ENCODE results near the gene OR8D2. TPM values are rescaled to one million over a fixed set of nuclear protein-coding genes. Genes with fewer than 3 reads are reported as not detected.

OR8D2 gene
- total RNA-seq, 2 donors from 2014 or later: not detected

- Mint-ChIP-seq H3K4me1 (no peaks in the 10 kb centered on the region), H3K27me3 (ENCODE audit: insufficient read depth) (no peaks in the 10 kb centered on the region)
- 86 to 89% methylated on average over 2 to 3 of the region's 3 CpGs for WGBS, 2 experiments (ENCODE audit: insufficient coverage in 1 of 2, insufficient read length in 1 of 2)
Observed at GRCh38 chr11:124301548-124301947, 18.4 kb downstream of the OR8D2 start.

GRCh38 chr11:124297921-124298320, 22.1 kb downstream of the OR8D2 start:
- Mint-ChIP-seq H3K36me3 (ENCODE audit: low read depth) (no peaks in the 10 kb centered on the region), H3K4me1 (no peaks in the 10 kb centered on the region), H3K9me3 (no peaks in the 10 kb centered on the region), H3K27ac (no peak overlapping the region), H3K4me3 (no peak overlapping the region), H3K27me3 (ENCODE audit: insufficient read depth) (no peaks in the 10 kb centered on the region)
- H3K4me3 ChIP-seq (ENCODE audit: low read length): no peak overlapping the region
- H3K27me3 ChIP-seq (ENCODE audit: control insufficient read depth, insufficient read depth, low read length, poor library complexity, severe bottlenecking): no peaks in the 10 kb centered on the region
- no peak overlapping the region for H3K9ac ChIP-seq (ENCODE audit: extremely low read depth, low read length, poor library complexity, severe bottlenecking)
- DNase-seq: no peak
- no peaks in the 10 kb centered on the region for H3K9me3 ChIP-seq (ENCODE audit: control insufficient read depth, low read length)
- H3K4me1 ChIP-seq (ENCODE audit: control insufficient read depth, insufficient read depth, low read length): no peaks in the 10 kb centered on the region
- TF ChIP-seq CTCF (conservative IDR thresholded peaks at IDR 0.05): no peak
- no peaks in the 10 kb centered on the region for H3K36me3 ChIP-seq (ENCODE audit: control insufficient read depth, insufficient read depth, low read length)
- H3K27ac ChIP-seq (ENCODE audit: low read depth, low read length): no peak overlapping the region
- WGBS, 2 experiments (ENCODE audit: insufficient coverage in 1 of 2, insufficient read length in 1 of 2): 83 to 100% methylated on average over 1 to 4 of the region's 4 CpGs

More at GRCh38 chr11:124301548-124301947, 18.4 kb downstream of the OR8D2 start:
- Mint-ChIP-seq H3K4me3 (no peak overlapping the region), H3K27ac (no peak overlapping the region), H3K9me3 (no peaks in the 10 kb centered on the region), H3K36me3 (ENCODE audit: low read depth) (no peaks in the 10 kb centered on the region)
- Histone ChIP-seq H3K4me3 (ENCODE audit: low read length) (no peak overlapping the region), H3K27ac (ENCODE audit: low read depth, low read length) (no peak overlapping the region), H3K36me3 (ENCODE audit: control insufficient read depth, insufficient read depth, low read length) (no peaks in the 10 kb centered on the region), H3K9me3 (ENCODE audit: control insufficient read depth, low read length) (no peaks in the 10 kb centered on the region), H3K4me1 (ENCODE audit: control insufficient read depth, insufficient read depth, low read length) (no peaks in the 10 kb centered on the region), H3K27me3 (ENCODE audit: control insufficient read depth, insufficient read depth, low read length, poor library complexity, severe bottlenecking) (no peaks in the 10 kb centered on the region), H3K9ac (ENCODE audit: extremely low read depth, low read length, poor library complexity, severe bottlenecking) (no peak overlapping the region)
- TF ChIP-seq CTCF (conservative IDR thresholded peaks at IDR 0.05): no peak
- no peak for DNase-seq

GRCh38 chr11:124296016-124296415, 24.0 kb downstream of the OR8D2 start:
- no peak for DNase-seq
- Mint-ChIP-seq H3K9me3 (no peaks in the 10 kb centered on the region), H3K27ac (no peak overlapping the region), H3K4me1 (no peaks in the 10 kb centered on the region), H3K36me3 (ENCODE audit: low read depth) (no peaks in the 10 kb centered on the region), H3K27me3 (ENCODE audit: insufficient read depth) (peaks cover 2% of the 10 kb centered on the region), H3K4me3 (no peak overlapping the region)
- Histone ChIP-seq H3K27me3 (ENCODE audit: control insufficient read depth, insufficient read depth, low read length, poor library complexity, severe bottlenecking) (no peaks in the 10 kb centered on the region), H3K9me3 (ENCODE audit: control insufficient read depth, low read length) (no peaks in the 10 kb centered on the region), H3K9ac (ENCODE audit: extremely low read depth, low read length, poor library complexity, severe bottlenecking) (no peak overlapping the region), H3K4me3 (ENCODE audit: low read length) (no peak overlapping the region), H3K4me1 (ENCODE audit: control insufficient read depth, insufficient read depth, low read length) (no peaks in the 10 kb centered on the region), H3K36me3 (ENCODE audit: control insufficient read depth, insufficient read depth, low read length) (no peaks in the 10 kb centered on the region), H3K27ac (ENCODE audit: low read depth, low read length) (no peak overlapping the region)
- no peak for TF ChIP-seq CTCF (conservative IDR thresholded peaks at IDR 0.05)
